Endothelial cell of umbilical vein (primary cell): ENCODE measurements around the gene MACROD2. TPM values are rescaled to one million over a fixed set of nuclear protein-coding genes. Genes with fewer than 3 reads are reported as not detected.

Source experiments
- BruUV-seq: library from RNA; stranded (reverse); fragments of 400-500 nt; replicated peaks from 2 replicates; lab custom pipeline; 2021; lab: Mats Ljungman, UMichigan
- CTCF ChIA-PET: fragments of 300-600, 350-600 bp; sonication (Branson Sonifier 250); formaldehyde crosslinking; loops from one replicate; lab custom pipeline; 2021; ENCODE audit warnings: antibody characterized with exemption, inconsistent platforms; lab: Charles Lee
- POLR2A ChIA-PET: fragments of 300-600, 350-600 bp; sonication (Branson Sonifier 250); formaldehyde crosslinking; loops from one replicate; lab custom pipeline; 2021; ENCODE audit warnings: antibody characterized with exemption, inconsistent platforms; lab: Charles Lee
- DNase-seq: peaks from one replicate; pipeline ENCODE4 v3.0.0-alpha.2; 2011; ENCODE audit warnings: low read depth, low spot score
- FAIRE-seq: peaks from 2 replicates; lab custom pipeline; 2011; peaks lifted over from hg19 to GRCh38; lab: Jason Lieb, UNC
- H2AFZ ChIP-seq: 2 replicates; pipeline ENCODE4 v1.6.0; 2012; ENCODE audit warnings: low read depth, low read length, control low read depth, inconsistent platforms
- H3K27ac ChIP-seq: 2 replicates; pipeline ENCODE4 v1.5.1; 2011; ENCODE audit warnings: low read depth, mild to moderate bottlenecking, control low read depth, low read length, moderate library complexity; ENCODE audit not compliant: insufficient read depth
- H3K27me3 ChIP-seq, 2 experiments: 2 replicates each; pipeline versions ENCODE4 v1.6.0 to v1.6.1; 2011; ENCODE audit warnings: low read length in 2 of 2, mixed read lengths in 1 of 2; ENCODE audit not compliant: control insufficient read depth in 2 of 2, insufficient read depth in 2 of 2
- H3K36me3 ChIP-seq, 2 experiments: 2 replicates in 1 of 2; 3 replicates in 1 of 2; pipeline ENCODE4 v1.5.1; 2011; ENCODE audit warnings: low read length in 2 of 2, mild to moderate bottlenecking in 1 of 2, moderate library complexity in 1 of 2; ENCODE audit not compliant: control insufficient read depth in 2 of 2, insufficient read depth in 2 of 2; ENCODE audit errors: extremely low read depth in 1 of 2
- H3K4me1 ChIP-seq: 3 replicates; pipeline ENCODE4 v1.5.1; 2011; ENCODE audit warnings: mild to moderate bottlenecking, low read length; ENCODE audit not compliant: control insufficient read depth, insufficient read depth; ENCODE audit errors: extremely low read depth
- H3K4me2 ChIP-seq: 2 replicates; pipeline ENCODE4 v1.6.1; 2011; ENCODE audit warnings: low read length, control low read depth, mixed read lengths; ENCODE audit not compliant: insufficient read depth
- H3K4me3 ChIP-seq, 3 experiments: fragments of 200-600 bp in 1 of 3; sonication (generic), shearing (Covaris generic) in 1 of 3; replicated peaks in 1 of 3; 2 replicates each; pipeline ENCODE4 v1.5.1; 2011 to 2016; ENCODE audit warnings: control low read depth in 3 of 3, low read length in 3 of 3, mild to moderate bottlenecking in 2 of 3, inconsistent platforms in 1 of 3, low read depth in 1 of 3, moderate library complexity in 1 of 3; ENCODE audit not compliant: insufficient read depth in 1 of 3
- H3K79me2 ChIP-seq: 2 replicates; pipeline ENCODE4 v1.6.0; 2012; ENCODE audit warnings: low read length, inconsistent platforms; ENCODE audit not compliant: control insufficient read depth, insufficient read depth
- H3K9ac ChIP-seq: replicated peaks from 2 replicates; pipeline ENCODE3; 2011; ENCODE audit warnings: low read length, control low read depth; ENCODE audit not compliant: insufficient read depth; ENCODE audit errors: extremely low read depth
- H3K9me1 ChIP-seq: replicated peaks from 3 replicates; pipeline ENCODE4 v1.6.0; 2011; ENCODE audit warnings: mild to moderate bottlenecking, low read length; ENCODE audit not compliant: control insufficient read depth, insufficient read depth; ENCODE audit errors: extremely low read depth
- H3K9me3 ChIP-seq: replicated peaks from 2 replicates; pipeline ENCODE4 v1.5.1; 2012; ENCODE audit warnings: low read length, inconsistent platforms; ENCODE audit not compliant: control insufficient read depth, insufficient read depth
- H4K20me1 ChIP-seq: replicated peaks from 2 replicates; pipeline ENCODE3; 2011; ENCODE audit warnings: mild to moderate bottlenecking, low read length; ENCODE audit not compliant: control insufficient read depth, insufficient read depth; ENCODE audit errors: extremely low read depth
- EZH2 ChIP-seq: IDR thresholded peaks from 2 replicates; pipeline ENCODE4 v1.6.1; 2012; ENCODE audit warnings: borderline replicate concordance, low read depth, mild to moderate bottlenecking, moderate library complexity, low read length, inconsistent platforms; ENCODE audit not compliant: severe bottlenecking
- FOS ChIP-seq: IDR thresholded peaks from 2 replicates; pipeline ENCODE4 v1.6.1; 2011; ENCODE audit warnings: mild to moderate bottlenecking, low read length, moderate library complexity, borderline replicate concordance; ENCODE audit not compliant: insufficient read depth
- GATA2 ChIP-seq: IDR thresholded peaks from 2 replicates; pipeline ENCODE4 v1.7.0; 2011; ENCODE audit warnings: low read depth, mild to moderate bottlenecking, moderate library complexity, mixed read lengths, low read length; ENCODE audit not compliant: insufficient read length, insufficient read depth
- JUN ChIP-seq: IDR thresholded peaks from 2 replicates; pipeline ENCODE4 v1.6.1; 2011; ENCODE audit warnings: borderline replicate concordance, low read depth; ENCODE audit not compliant: insufficient read length, insufficient read depth
- MYC ChIP-seq: IDR thresholded peaks from one replicate; pipeline ENCODE4 v1.6.1; 2011; ENCODE audit warnings: mild to moderate bottlenecking, low read depth, low read length
- POLR2A ChIP-seq: IDR thresholded peaks from 2 replicates; pipeline ENCODE4 v1.6.1; 2012; ENCODE audit warnings: low read depth, mild to moderate bottlenecking, control low read depth, low read length
- POLR2AphosphoS5 ChIP-seq: IDR thresholded peaks from 2 replicates; pipeline ENCODE4 v1.6.1; 2012; ENCODE audit warnings: low read depth, mild to moderate bottlenecking, control low read depth, low read length, moderate library complexity; ENCODE audit not compliant: insufficient read depth
- dilution Hi-C: fragments of 300-500 bp; cut with MboI; formaldehyde crosslinking; loops from one replicate; pipeline ENCODE4 v1.15.0; 2019; ENCODE audit warnings: low sequenced_read_pairs; ENCODE audit not compliant: extremely low pct_ligation_motif_present
- intact Hi-C: fragments of 100-400 bp; cut with micrococcal nuclease; formaldehyde crosslinking; loops from one replicate; pipeline ENCODE4 v1.10.0; 2022
- polyA plus RNA-seq, 4 experiments: library from polyadenylated mRNA; depleted of rRNA in 3 of 4; stranded (reverse) in 3 of 4; unstranded in 1 of 4; fragments of >200 nt; gene quantifications; 2 replicates each; pipeline versions ENCODE4 v1.2.1 to v1.2.3, GENCODE V29; 2011 to 2012; ENCODE audit warnings: missing spikeins in 1 of 4
- total RNA-seq: library from RNA; stranded (reverse); gene quantifications from 2 replicates; pipeline ENCODE4 v1.2.3, GENCODE V29; 2021
- TF ChIP-seq, protein P1 (sequence below), 2 donors: IDR thresholded peaks; 1 replicate in 1 of 2; 2 replicates in 1 of 2; pipeline ENCODE4 v1.5.1; 2011; ENCODE audit warnings: low read length in 2 of 2, mild to moderate bottlenecking in 2 of 2, moderate library complexity in 2 of 2, control low read depth in 1 of 2, inconsistent platforms in 1 of 2, low read depth in 1 of 2; ENCODE audit not compliant: insufficient read depth in 1 of 2; ENCODE audit errors: extremely low read depth in 1 of 2
- TF ChIP-seq, protein P2 (sequence below): IDR thresholded peaks from 2 replicates; pipeline ENCODE4 v1.6.1; 2011; ENCODE audit not compliant: insufficient read depth, insufficient read length

The MACROD2 gene
- total and polyA plus RNA-seq, 2 donors (not counting 3 experiments of a cell fraction or from before 2014, with no cell fraction given), result 0.11 to 0.73 TPM

DNA sequence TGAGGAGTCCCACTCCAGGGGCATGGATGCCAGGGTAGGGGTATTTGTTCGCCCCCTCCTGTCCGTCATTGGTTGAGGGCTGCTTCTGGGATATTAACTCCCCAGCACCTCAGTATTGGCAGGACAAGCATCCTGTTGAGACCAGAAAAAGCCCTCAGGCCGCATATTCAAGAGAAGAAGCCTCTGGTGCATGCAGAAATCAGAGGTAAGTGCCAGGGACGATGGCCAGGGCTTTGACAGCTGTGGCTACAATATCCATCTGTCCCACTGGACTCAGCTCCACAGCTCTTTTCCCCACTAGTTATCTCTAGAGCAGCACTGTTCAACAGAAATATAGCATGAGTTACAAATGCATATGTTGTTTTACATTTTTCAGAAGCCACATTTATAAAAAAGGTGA is 1926.6 kb downstream of the MACROD2 start:
- BruUV-seq, result no TSS peak
- H3K27ac ChIP-seq, result no peak overlapping the region
- no peak overlapping the region for H3K4me2 ChIP-seq
- no peaks in the 10 kb centered on the region for H3K9me3 ChIP-seq
- ChIA-PET POLR2A (no interaction called here), CTCF (no interaction called here)
- H3K4me1 ChIP-seq, result no peaks in the 10 kb centered on the region
- H3K79me2 ChIP-seq, result no peaks in the 10 kb centered on the region
- H3K36me3 ChIP-seq, result no peaks in the 10 kb centered on the region
- H3K27me3 ChIP-seq, result no peaks in the 10 kb centered on the region
- no peak overlapping the region for H3K9ac ChIP-seq
- H3K4me3 ChIP-seq, result no peak overlapping the region
- no peak overlapping the region for H2AFZ ChIP-seq
- FAIRE-seq (no peak), DNase-seq (no peak)
- H4K20me1 ChIP-seq, result no peaks in the 10 kb centered on the region
- dilution Hi-C loops, result no loop called here
- intact Hi-C loops, result no loop called here
- TF ChIP-seq MYC (no peak), JUN (no peak), POLR2A (no peak), GATA2 (no peak)
- no peaks in the 10 kb centered on the region for H3K9me1 ChIP-seq

DNA sequence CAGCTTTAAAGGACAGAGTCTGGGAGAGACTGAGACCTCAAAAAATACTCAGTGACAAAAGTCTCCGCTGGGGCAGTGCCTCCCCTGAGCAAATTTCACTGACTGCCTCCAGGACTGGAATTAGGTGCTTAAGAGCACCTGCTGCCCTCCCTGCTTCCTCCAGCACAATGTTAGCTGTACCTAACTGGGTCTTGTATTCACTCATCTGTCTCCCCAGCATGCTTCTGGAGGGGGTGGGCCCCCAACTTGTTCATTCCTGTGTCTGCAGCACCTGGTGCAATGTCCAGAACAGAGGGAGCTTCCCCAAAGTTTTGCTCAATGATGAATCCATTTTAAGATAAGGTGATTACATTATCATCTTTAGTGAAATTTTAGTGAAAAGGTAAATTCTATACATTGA is 1927.2 kb downstream of the MACROD2 start:
- dilution Hi-C loops, result no loop called here
- CTCF ChIA-PET, result no interaction called here

More for the DNA sequence above, 1927.2 kb downstream of the MACROD2 start:
- intact Hi-C loops, result no loop called here
- Histone ChIP-seq H3K79me2 (no peaks in the 10 kb centered on the region), H3K4me1 (no peaks in the 10 kb centered on the region), H3K4me2 (no peak overlapping the region), H3K27ac (no peak overlapping the region), H2AFZ (no peak overlapping the region), H3K4me3 (no peak overlapping the region), H4K20me1 (no peaks in the 10 kb centered on the region), H3K9ac (no peak overlapping the region), H3K36me3 (no peaks in the 10 kb centered on the region), H3K27me3 (no peaks in the 10 kb centered on the region), H3K9me1 (no peaks in the 10 kb centered on the region), H3K9me3 (no peaks in the 10 kb centered on the region)
- no TSS peak for BruUV-seq
- no peak for FAIRE-seq
- POLR2A ChIA-PET, result no interaction called here
- TF ChIP-seq EZH2 (no peak), FOS (no peak), POLR2AphosphoS5 (no peak), MYC (no peak), GATA2 (no peak), JUN (no peak), POLR2A (no peak)
- TF ChIP-seq, protein P1, sequence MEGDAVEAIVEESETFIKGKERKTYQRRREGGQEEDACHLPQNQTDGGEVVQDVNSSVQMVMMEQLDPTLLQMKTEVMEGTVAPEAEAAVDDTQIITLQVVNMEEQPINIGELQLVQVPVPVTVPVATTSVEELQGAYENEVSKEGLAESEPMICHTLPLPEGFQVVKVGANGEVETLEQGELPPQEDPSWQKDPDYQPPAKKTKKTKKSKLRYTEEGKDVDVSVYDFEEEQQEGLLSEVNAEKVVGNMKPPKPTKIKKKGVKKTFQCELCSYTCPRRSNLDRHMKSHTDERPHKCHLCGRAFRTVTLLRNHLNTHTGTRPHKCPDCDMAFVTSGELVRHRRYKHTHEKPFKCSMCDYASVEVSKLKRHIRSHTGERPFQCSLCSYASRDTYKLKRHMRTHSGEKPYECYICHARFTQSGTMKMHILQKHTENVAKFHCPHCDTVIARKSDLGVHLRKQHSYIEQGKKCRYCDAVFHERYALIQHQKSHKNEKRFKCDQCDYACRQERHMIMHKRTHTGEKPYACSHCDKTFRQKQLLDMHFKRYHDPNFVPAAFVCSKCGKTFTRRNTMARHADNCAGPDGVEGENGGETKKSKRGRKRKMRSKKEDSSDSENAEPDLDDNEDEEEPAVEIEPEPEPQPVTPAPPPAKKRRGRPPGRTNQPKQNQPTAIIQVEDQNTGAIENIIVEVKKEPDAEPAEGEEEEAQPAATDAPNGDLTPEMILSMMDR (IDR thresholded peaks at IDR 0.05; ENCODE audit: extremely low read depth in 1 of 2, insufficient read depth in 1 of 2, low read depth in 1 of 2, low read length in 2 of 2), result no peak
- TF ChIP-seq, protein P2, sequence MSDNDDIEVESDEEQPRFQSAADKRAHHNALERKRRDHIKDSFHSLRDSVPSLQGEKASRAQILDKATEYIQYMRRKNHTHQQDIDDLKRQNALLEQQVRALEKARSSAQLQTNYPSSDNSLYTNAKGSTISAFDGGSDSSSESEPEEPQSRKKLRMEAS, result no peak
- DNase-seq, result no peak
